OCI-LY7 (cell line): ENCODE results near the gene COLEC12. TPM values are rescaled to one million over a fixed set of nuclear protein-coding genes. Genes with fewer than 3 reads are reported as not detected.

ENCODE experiments used
- BruUV-seq: library from RNA; stranded (reverse); fragments of 400-500 nt; replicated peaks from 2 replicates; lab custom pipeline; 2021; lab: Mats Ljungman, UMichigan
- CTCF ChIA-PET: fragments of 300-600 bp; sonication (Branson Sonifier 250); formaldehyde crosslinking; loops from one replicate; lab custom pipeline; 2022; ENCODE audit warnings: antibody characterized with exemption; ENCODE audit not compliant: unreplicated experiment; lab: Charles Lee
- POLR2A ChIA-PET: fragments of 300-600 bp; sonication (Branson Sonifier 250); formaldehyde crosslinking; loops from one replicate; lab custom pipeline; 2022; ENCODE audit warnings: antibody characterized with exemption; lab: Charles Lee
- DNase-seq: peaks from one replicate; pipeline ENCODE4 v3.0.0-alpha.2; 2015; ENCODE audit warnings: low spot score
- H2AFZ ChIP-seq: fragments of 200-600 bp; sonication (generic), shearing (Covaris generic); 2 replicates; pipeline ENCODE4 v1.6.1; 2014; ENCODE audit warnings: mild to moderate bottlenecking, antibody characterized with exemption, low read length, moderate library complexity
- H3K27ac ChIP-seq: fragments of 200-600 bp; sonication (generic); 2 replicates; pipeline ENCODE4 v1.5.1; 2014; ENCODE audit warnings: mixed run types, low read depth, mild to moderate bottlenecking, moderate library complexity, low read length, inconsistent platforms; ENCODE audit not compliant: poor library complexity, severe bottlenecking
- H3K36me3 ChIP-seq: fragments of 200-600 bp; sonication (generic); 2 replicates; pipeline ENCODE4 v1.6.1; 2014; ENCODE audit warnings: mild to moderate bottlenecking, antibody characterized with exemption, low read length, moderate library complexity, mixed read lengths; ENCODE audit not compliant: insufficient read depth
- H3K4me1 ChIP-seq: fragments of 200-600 bp; sonication (generic); 2 replicates; pipeline ENCODE4 v1.5.1; 2014; ENCODE audit warnings: mild to moderate bottlenecking, low read length; ENCODE audit not compliant: insufficient read depth, poor library complexity, severe bottlenecking
- H3K4me2 ChIP-seq: fragments of 200-600 bp; sonication (generic); 2 replicates; pipeline ENCODE4 v1.6.1; 2014; ENCODE audit warnings: mild to moderate bottlenecking, low read length
- H3K4me3 ChIP-seq: fragments of 200-600 bp; sonication (generic); 2 replicates; pipeline ENCODE4 v1.5.1; 2014; ENCODE audit warnings: mild to moderate bottlenecking, low read depth, low read length; ENCODE audit not compliant: poor library complexity, severe bottlenecking
- H3K79me2 ChIP-seq: fragments of 200-600 bp; sonication (generic); 2 replicates; pipeline ENCODE4 v1.6.1; 2016; ENCODE audit warnings: low read depth, mild to moderate bottlenecking, low read length, moderate library complexity, mixed read lengths; ENCODE audit not compliant: insufficient read depth
- H3K9me2 ChIP-seq: fragments of 200-600 bp; sonication (generic); 2 replicates; pipeline ENCODE4 v1.6.1; 2016; ENCODE audit warnings: mild to moderate bottlenecking, low read length, mixed read lengths; ENCODE audit not compliant: insufficient read depth
- H3K9me3 ChIP-seq: fragments of 200-600 bp; sonication (generic); 2 replicates; pipeline ENCODE4 v1.6.1; 2014; ENCODE audit warnings: mild to moderate bottlenecking, mixed run types, low read length, mixed read lengths
- H4K20me1 ChIP-seq: fragments of 200-600 bp; sonication (generic); 2 replicates; pipeline ENCODE4 v1.6.1; 2014; ENCODE audit warnings: mild to moderate bottlenecking, antibody characterized with exemption, low read length, moderate library complexity, mixed read lengths; ENCODE audit not compliant: insufficient read depth
- CTCF ChIP-seq: fragments of 200-600 bp; sonication (generic); conservative IDR thresholded peaks from 2 replicates; pipeline ENCODE4 v1.5.1; 2014; ENCODE audit warnings: mild to moderate bottlenecking, antibody characterized with exemption, low read length, moderate library complexity, mixed read lengths
- EZH2phosphoT487 ChIP-seq: fragments of 200-600 bp; sonication (generic); IDR thresholded peaks from 2 replicates; pipeline ENCODE4 v1.6.1; 2018; ENCODE audit warnings: low read depth, borderline replicate concordance, mild to moderate bottlenecking, mixed run types, antibody characterized with exemption, low read length, moderate library complexity, mixed read lengths
- intact Hi-C: fragments of 100-400 bp; cut with micrococcal nuclease; formaldehyde crosslinking; loops from one replicate; pipeline ENCODE4 v1.10.0; 2022; ENCODE audit not compliant: unreplicated experiment
- total RNA-seq, 2 experiments: library from RNA; depleted of rRNA in 1 of 2; stranded (reverse); fragments of >200 nt in 1 of 2; shearing (Covaris generic) in 1 of 2; gene quantifications; 2 replicates each; pipeline ENCODE4 v1.2.3, GENCODE V29; 2014 to 2022

COLEC12 gene
- total RNA-seq, 2 experiments from 2014 or later, result not detected

GRCh38 chr18:274313-274712, 226.2 kb downstream of the COLEC12 start:
- Histone ChIP-seq H3K79me2 (no peaks in the 10 kb centered on the region; the same call in 1 of the 2 replicates), H3K4me1 (peaks cover 6% of the 10 kb centered on the region), H3K4me2 (no peak overlapping the region), H4K20me1 (no peaks in the 10 kb centered on the region), H3K27ac (no peak overlapping the region), H3K4me3 (no peak overlapping the region), H2AFZ (no peak overlapping the region), H3K9me3 (no peaks in the 10 kb centered on the region), H3K36me3 (no peaks in the 10 kb centered on the region), H3K9me2 (no peaks in the 10 kb centered on the region)
- POLR2A ChIA-PET, result interaction anchor here (0.9 to 1.1 kb wide), 2 partner anchors 9 to 11 kb away, joined by 3 to 4 read pairs; no protein-coding TSS in a partner anchor
- BruUV-seq, result no TSS peak
- DNase-seq, result no peak
- intact Hi-C loops, result loop anchor here (10.0 kb wide), 1 partner anchor 50 kb away; no protein-coding TSS in a partner anchor
- TF ChIP-seq EZH2phosphoT487, result no peak
- TF ChIP-seq CTCF, result no peak
- CTCF ChIA-PET, result no interaction called here

DNA sequence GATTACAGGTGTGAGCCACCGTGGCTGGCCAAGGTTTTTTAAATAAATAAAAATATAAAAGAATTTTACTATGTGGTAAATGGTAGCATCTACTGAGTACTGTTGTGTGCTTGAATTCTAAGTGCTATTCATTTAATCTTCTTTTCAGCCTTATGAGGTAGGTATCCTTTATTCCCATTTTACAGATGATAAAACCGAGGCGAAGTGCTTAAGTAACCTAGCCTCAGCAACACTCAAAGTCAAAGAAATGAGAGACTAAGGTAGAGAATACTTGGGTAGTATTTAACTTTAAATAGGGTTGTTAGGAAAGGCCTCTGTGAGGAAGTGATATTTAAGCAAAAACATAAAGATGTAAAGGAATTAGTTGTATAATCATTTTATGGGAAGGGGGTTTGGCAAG, 227.0 kb downstream of the COLEC12 start:
- H2AFZ ChIP-seq, result no peak overlapping the region
- H3K27ac ChIP-seq, result no peak overlapping the region
- H3K79me2 ChIP-seq, result peaks cover 8% of the 10 kb centered on the region; the same call in 1 of the 2 replicates
- no peaks in the 10 kb centered on the region for H4K20me1 ChIP-seq
- H3K36me3 ChIP-seq, result no peaks in the 10 kb centered on the region
- no peak overlapping the region for H3K4me2 ChIP-seq
- no peak for DNase-seq
- no peaks in the 10 kb centered on the region for H3K9me3 ChIP-seq
- H3K9me2 ChIP-seq, result no peaks in the 10 kb centered on the region
- H3K4me3 ChIP-seq, result no peak overlapping the region
- no peak for TF ChIP-seq CTCF
- no peak for TF ChIP-seq EZH2phosphoT487
- H3K4me1 ChIP-seq, result peaks cover 12% of the 10 kb centered on the region
- ChIA-PET CTCF (no interaction called here), POLR2A (no interaction called here)
- no TSS peak for BruUV-seq
- intact Hi-C loops, result loop anchor here (10.0 kb wide), 1 partner anchor 49 kb away; no protein-coding TSS in a partner anchor

DNA sequence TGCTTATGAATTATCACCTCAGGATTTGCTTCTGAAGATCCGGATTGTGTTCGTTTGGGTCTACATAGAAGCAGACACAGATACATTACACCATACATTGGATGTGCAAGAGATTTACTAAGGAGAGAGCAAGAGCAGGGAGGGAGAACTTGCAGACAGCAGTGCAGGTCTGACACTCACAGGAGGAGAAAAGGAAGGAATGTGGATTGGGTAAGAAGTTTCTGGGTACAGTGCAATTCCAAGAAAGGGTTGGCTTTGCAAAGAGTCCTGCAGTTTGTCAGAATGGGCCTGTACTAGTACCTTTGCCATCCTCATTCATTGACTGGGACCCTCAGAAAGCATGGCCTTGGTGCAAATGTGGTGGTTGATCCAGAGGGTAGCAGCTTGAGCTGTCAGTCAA, 227.9 kb downstream of the COLEC12 start:
- Histone ChIP-seq H3K9me2 (no peaks in the 10 kb centered on the region), H3K4me3 (no peak overlapping the region), H3K4me1 (peaks cover 12% of the 10 kb centered on the region), H3K9me3 (no peaks in the 10 kb centered on the region), H3K36me3 (no peaks in the 10 kb centered on the region), H4K20me1 (no peaks in the 10 kb centered on the region), H2AFZ (no peak overlapping the region), H3K27ac (no peak overlapping the region), H3K4me2 (no peak overlapping the region), H3K79me2 (peaks cover 13% of the 10 kb centered on the region; the same call in 1 of the 2 replicates)
- ChIA-PET CTCF (no interaction called here), POLR2A (no interaction called here)
- BruUV-seq, result no TSS peak
- no peak for DNase-seq
- intact Hi-C loops, result loop anchor here (10.0 kb wide), 1 partner anchor 48 kb away; no protein-coding TSS in a partner anchor
- no peak for TF ChIP-seq CTCF
- no peak for TF ChIP-seq EZH2phosphoT487
